Activated naive CD8-positive, alpha-beta T cell (primary cell): ENCODE measurements around the gene VEPH1.

Source experiments
- H3K27ac Mint-ChIP-seq: one replicate; pipeline ENCODE4 v1.8.0; 2021; ENCODE audit warnings: mixed read lengths
- H3K27me3 Mint-ChIP-seq: one replicate; pipeline ENCODE4 v1.8.0; 2021; ENCODE audit warnings: mixed read lengths
- H3K36me3 Mint-ChIP-seq: one replicate; pipeline ENCODE4 v1.8.0; 2021; ENCODE audit warnings: mixed read lengths
- H3K4me1 Mint-ChIP-seq: one replicate; pipeline ENCODE4 v1.8.0; 2021; ENCODE audit warnings: low read depth, mixed read lengths
- H3K4me3 Mint-ChIP-seq: one replicate; pipeline ENCODE4 v1.8.0; 2021; ENCODE audit warnings: mild to moderate bottlenecking, mixed read lengths
- H3K9me3 Mint-ChIP-seq: one replicate; pipeline ENCODE4 v1.8.0; 2021; ENCODE audit warnings: low read depth, mixed read lengths

VEPH1 gene

GRCh38 chr3:157472648-157473047, 30.6 kb downstream of the VEPH1 start:
- Mint-ChIP-seq H3K9me3 (no peaks in the 10 kb centered on the region), H3K27ac (no peak overlapping the region), H3K4me3 (no peak overlapping the region), H3K36me3 (no peaks in the 10 kb centered on the region), H3K27me3 (no peaks in the 10 kb centered on the region), H3K4me1 (no peaks in the 10 kb centered on the region)

GRCh38 chr3:157471064-157471463, 32.2 kb downstream of the VEPH1 start:
- no peaks in the 10 kb centered on the region for H3K27me3 Mint-ChIP-seq
- no peak overlapping the region for H3K4me3 Mint-ChIP-seq
- H3K36me3 Mint-ChIP-seq = no peaks in the 10 kb centered on the region
- H3K27ac Mint-ChIP-seq = no peak overlapping the region
- no peaks in the 10 kb centered on the region for H3K4me1 Mint-ChIP-seq
- no peaks in the 10 kb centered on the region for H3K9me3 Mint-ChIP-seq

GRCh38 chr3:157469561-157470294, 33.5 kb downstream of the VEPH1 start:
- Mint-ChIP-seq H3K27me3 (no peaks in the 10 kb centered on the region), H3K36me3 (no peaks in the 10 kb centered on the region), H3K4me1 (no peaks in the 10 kb centered on the region)

DNA sequence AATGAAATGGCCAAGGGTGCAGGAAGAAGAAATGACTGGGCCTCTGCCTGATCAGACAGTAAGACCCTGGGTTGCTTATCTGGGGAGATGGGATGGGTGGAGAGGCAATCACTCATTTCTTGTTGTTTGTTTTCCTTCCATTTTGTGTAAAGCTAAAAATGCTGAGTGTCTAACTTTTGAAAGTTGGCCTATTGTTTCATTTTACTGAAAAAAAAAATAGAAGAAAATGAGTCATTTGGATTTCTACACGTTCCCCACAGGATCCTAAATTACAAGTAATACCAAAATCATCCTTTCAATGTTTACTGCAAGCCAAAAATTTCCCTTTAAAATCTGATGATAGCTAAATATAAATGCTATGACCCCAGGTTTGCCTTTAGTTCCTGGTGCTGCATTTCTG, 36.0 kb downstream of the VEPH1 start:
- no peaks in the 10 kb centered on the region for H3K4me1 Mint-ChIP-seq
- no peak overlapping the region for H3K4me3 Mint-ChIP-seq
- no peak overlapping the region for H3K27ac Mint-ChIP-seq
- H3K36me3 Mint-ChIP-seq = no peaks in the 10 kb centered on the region
- no peaks in the 10 kb centered on the region for H3K27me3 Mint-ChIP-seq
- no peaks in the 10 kb centered on the region for H3K9me3 Mint-ChIP-seq

More at GRCh38 chr3:157469561-157470294, 33.5 kb downstream of the VEPH1 start:
- H3K27ac Mint-ChIP-seq = no peak overlapping the region
- H3K4me3 Mint-ChIP-seq = no peak overlapping the region
- no peaks in the 10 kb centered on the region for H3K9me3 Mint-ChIP-seq

- no peak overlapping the region for H3K27ac Mint-ChIP-seq
- no peaks in the 10 kb centered on the region for H3K9me3 Mint-ChIP-seq
- no peaks in the 10 kb centered on the region for H3K36me3 Mint-ChIP-seq
- H3K4me1 Mint-ChIP-seq = no peaks in the 10 kb centered on the region
- H3K4me3 Mint-ChIP-seq = no peak overlapping the region
- H3K27me3 Mint-ChIP-seq = peaks cover 2% of the 10 kb centered on the region
Observed at GRCh38 chr3:157465741-157466140, 37.5 kb downstream of the VEPH1 start.

DNA sequence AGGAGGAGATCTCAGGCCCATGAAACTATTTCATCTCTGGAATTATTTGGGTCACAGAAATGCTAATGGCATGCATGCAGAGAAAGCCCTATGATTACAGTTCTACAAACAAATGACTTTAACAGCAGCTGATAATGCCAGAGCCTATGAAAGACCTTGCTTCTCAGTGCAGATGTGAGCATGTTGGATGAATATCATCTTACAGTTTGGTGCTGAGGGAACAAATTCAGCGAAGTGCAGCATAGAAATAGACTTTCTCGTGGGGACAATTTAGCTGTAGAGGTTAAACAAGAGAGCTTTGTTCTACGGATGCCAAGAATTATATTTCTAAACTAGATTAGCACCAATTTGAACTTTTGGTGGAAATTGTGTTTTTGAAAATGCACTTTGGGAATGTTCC, 38.9 kb downstream of the VEPH1 start:
- H3K4me3 Mint-ChIP-seq = no peak overlapping the region
- H3K9me3 Mint-ChIP-seq = no peaks in the 10 kb centered on the region
- no peaks in the 10 kb centered on the region for H3K36me3 Mint-ChIP-seq
- H3K4me1 Mint-ChIP-seq = no peaks in the 10 kb centered on the region
- peaks cover 9% of the 10 kb centered on the region for H3K27me3 Mint-ChIP-seq
- H3K27ac Mint-ChIP-seq = no peak overlapping the region

DNA sequence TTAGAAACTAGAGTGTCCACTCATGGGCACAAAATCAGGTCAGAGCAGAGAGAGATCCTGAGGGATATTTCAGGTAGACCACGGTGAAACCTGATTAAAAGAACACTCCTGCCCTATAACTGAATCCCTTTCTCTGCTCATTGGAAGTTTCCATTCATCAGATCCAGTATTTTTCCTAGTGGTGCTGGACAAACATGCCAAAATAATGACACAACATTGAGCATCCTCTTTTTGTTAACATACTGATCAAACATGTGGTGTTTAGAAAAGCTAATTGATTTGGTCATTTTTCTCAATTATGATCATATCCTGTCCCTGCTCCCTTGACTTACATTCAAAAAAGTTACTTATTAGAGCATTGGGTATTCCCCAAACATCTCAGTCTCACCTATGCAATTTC, 39.4 kb downstream of the VEPH1 start:
- no peaks in the 10 kb centered on the region for H3K36me3 Mint-ChIP-seq
- H3K4me1 Mint-ChIP-seq = no peaks in the 10 kb centered on the region
- peaks cover 11% of the 10 kb centered on the region for H3K27me3 Mint-ChIP-seq

DNA sequence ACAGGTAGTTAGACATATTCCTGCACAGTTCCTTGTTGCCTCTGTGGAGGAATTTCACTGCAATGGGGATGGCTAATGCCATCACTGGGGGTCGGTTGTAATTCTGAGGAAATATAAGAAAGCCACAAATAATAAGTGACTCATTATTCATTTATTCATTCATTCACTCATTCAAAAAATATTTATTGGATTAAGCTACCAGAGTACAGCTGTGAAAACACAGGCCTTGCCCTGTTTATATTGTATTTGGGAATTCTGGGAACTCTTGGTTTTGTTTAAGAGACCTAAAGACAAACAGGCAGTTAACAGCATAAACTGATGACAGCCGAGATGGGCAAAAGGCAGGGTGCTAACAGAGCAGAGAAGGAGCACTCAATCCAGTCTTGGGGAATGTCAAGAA, 43.0 kb downstream of the VEPH1 start:
- H3K27me3 Mint-ChIP-seq = peaks cover 17% of the 10 kb centered on the region
- peaks cover 3% of the 10 kb centered on the region for H3K9me3 Mint-ChIP-seq
- H3K4me3 Mint-ChIP-seq = no peak overlapping the region
- no peaks in the 10 kb centered on the region for H3K4me1 Mint-ChIP-seq
- no peaks in the 10 kb centered on the region for H3K36me3 Mint-ChIP-seq
- no peak overlapping the region for H3K27ac Mint-ChIP-seq

More for the DNA sequence above, 39.4 kb downstream of the VEPH1 start:
- no peak overlapping the region for H3K4me3 Mint-ChIP-seq
- no peaks in the 10 kb centered on the region for H3K9me3 Mint-ChIP-seq
- H3K27ac Mint-ChIP-seq = no peak overlapping the region

GRCh38 chr3:157459706-157460105, 43.5 kb downstream of the VEPH1 start:
- no peak overlapping the region for H3K27ac Mint-ChIP-seq
- H3K27me3 Mint-ChIP-seq = peaks cover 17% of the 10 kb centered on the region
- no peaks in the 10 kb centered on the region for H3K36me3 Mint-ChIP-seq
- no peaks in the 10 kb centered on the region for H3K4me1 Mint-ChIP-seq
- H3K4me3 Mint-ChIP-seq = no peak overlapping the region
- H3K9me3 Mint-ChIP-seq = peaks cover 3% of the 10 kb centered on the region

DNA sequence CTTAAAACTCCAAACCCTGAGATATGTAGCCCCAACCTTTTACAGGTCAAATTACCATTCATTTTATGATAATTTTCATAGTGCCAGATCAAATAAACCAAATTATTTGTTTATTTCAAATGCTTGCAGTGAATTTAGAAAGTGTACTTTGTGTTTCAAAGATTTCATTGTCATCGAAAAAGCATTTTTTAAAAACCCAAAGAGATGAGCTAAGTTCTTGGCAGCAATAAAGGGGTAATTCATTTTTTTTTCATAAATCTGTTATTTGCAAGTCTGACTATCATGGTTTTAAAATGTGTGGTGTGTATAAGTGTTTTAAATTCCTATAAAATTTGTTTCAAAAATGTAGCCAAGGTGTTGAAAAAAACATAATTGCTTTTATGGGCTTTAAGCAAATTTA, 49.4 kb downstream of the VEPH1 start:
- Mint-ChIP-seq H3K4me3 (no peak overlapping the region), H3K4me1 (no peaks in the 10 kb centered on the region), H3K9me3 (peaks cover 3% of the 10 kb centered on the region), H3K27ac (no peak overlapping the region), H3K27me3 (peaks cover 15% of the 10 kb centered on the region), H3K36me3 (no peaks in the 10 kb centered on the region)

- no peak overlapping the region for H3K27ac Mint-ChIP-seq
- H3K4me1 Mint-ChIP-seq = no peaks in the 10 kb centered on the region
- H3K27me3 Mint-ChIP-seq = peaks cover 8% of the 10 kb centered on the region
- H3K4me3 Mint-ChIP-seq = no peak overlapping the region
- H3K36me3 Mint-ChIP-seq = no peaks in the 10 kb centered on the region
- H3K9me3 Mint-ChIP-seq = peaks cover 3% of the 10 kb centered on the region
Observed at GRCh38 chr3:157452097-157452496, 51.1 kb downstream of the VEPH1 start.

DNA sequence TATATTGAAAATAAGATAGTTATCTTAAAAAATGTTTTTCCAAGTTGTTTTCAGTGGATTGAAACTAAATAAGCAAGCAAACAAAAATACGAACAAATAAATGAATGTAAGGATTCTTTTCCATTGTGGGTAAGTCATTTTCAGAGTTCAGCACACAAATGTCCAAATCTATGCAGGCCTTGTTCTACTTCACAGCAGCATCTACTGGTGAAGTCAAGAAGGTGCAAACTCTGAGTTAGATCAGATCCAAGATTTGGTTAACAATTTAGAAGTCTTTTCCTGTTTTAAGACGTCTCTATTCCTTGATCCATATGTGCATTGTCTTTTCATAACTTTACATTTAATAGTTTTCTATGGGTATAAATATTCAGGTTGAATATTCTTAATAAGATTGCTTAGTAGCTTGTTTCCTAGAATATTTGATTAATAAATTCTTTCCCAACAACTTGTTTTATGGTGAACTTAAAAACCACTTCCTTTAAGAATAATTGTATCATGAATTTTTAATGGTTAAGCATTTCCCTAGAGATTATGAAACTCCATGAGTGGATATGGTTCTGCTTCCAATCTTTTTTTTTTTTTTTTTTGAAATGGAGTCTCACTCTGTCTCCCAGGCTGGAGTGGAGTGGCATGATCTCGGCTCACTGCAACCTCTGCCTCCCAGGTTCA, 56.1 kb downstream of the VEPH1 start:
- peaks cover 3% of the 10 kb centered on the region for H3K36me3 Mint-ChIP-seq
- no peaks in the 10 kb centered on the region for H3K4me1 Mint-ChIP-seq
- H3K4me3 Mint-ChIP-seq = no peak overlapping the region
- no peaks in the 10 kb centered on the region for H3K9me3 Mint-ChIP-seq
- peaks cover 6% of the 10 kb centered on the region for H3K27me3 Mint-ChIP-seq
- no peak overlapping the region for H3K27ac Mint-ChIP-seq

DNA sequence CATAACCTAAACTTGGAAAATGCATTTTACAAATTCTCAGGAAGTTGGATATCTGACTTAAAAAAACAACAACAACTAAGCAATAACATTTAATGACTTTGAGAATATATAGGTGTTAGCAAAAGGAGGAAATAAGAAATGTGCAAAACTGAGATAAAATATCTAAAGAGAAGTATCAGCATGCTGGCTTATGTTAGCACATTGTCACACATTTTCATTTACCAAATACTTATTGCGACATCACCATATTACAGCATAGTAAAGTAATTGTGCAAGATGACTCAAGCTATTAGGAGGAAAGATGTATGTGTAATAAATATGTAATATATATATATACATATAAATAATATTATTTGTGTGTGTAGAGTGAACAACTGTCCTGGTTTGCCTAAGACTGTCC, 57.4 kb downstream of the VEPH1 start:
- Mint-ChIP-seq H3K4me1 (no peaks in the 10 kb centered on the region), H3K27ac (no peak overlapping the region), H3K27me3 (peaks cover 2% of the 10 kb centered on the region), H3K4me3 (no peak overlapping the region), H3K9me3 (no peaks in the 10 kb centered on the region), H3K36me3 (peaks cover 3% of the 10 kb centered on the region)

DNA sequence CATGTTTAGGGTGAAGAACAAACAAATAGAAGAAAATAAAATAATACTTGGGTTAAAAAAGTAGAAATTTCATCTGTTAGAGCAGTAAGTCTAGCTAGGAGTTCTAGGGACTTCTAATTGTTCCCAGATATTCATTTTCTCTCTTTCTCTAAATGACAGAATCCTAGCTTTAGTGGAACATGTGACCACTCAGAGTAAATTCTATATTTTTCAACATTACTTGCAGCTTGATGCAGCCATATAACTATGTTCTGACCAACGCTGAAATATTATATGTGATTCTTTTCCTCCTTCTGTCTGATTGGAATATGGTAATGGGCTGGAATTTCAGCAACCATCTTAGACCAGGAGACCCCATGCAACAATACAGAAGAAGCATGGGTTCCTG, 58.4 kb downstream of the VEPH1 start:
- Mint-ChIP-seq H3K4me3 (no peak overlapping the region), H3K27ac (no peak overlapping the region), H3K4me1 (no peaks in the 10 kb centered on the region), H3K36me3 (peaks cover 3% of the 10 kb centered on the region), H3K9me3 (no peaks in the 10 kb centered on the region), H3K27me3 (no peaks in the 10 kb centered on the region)

DNA sequence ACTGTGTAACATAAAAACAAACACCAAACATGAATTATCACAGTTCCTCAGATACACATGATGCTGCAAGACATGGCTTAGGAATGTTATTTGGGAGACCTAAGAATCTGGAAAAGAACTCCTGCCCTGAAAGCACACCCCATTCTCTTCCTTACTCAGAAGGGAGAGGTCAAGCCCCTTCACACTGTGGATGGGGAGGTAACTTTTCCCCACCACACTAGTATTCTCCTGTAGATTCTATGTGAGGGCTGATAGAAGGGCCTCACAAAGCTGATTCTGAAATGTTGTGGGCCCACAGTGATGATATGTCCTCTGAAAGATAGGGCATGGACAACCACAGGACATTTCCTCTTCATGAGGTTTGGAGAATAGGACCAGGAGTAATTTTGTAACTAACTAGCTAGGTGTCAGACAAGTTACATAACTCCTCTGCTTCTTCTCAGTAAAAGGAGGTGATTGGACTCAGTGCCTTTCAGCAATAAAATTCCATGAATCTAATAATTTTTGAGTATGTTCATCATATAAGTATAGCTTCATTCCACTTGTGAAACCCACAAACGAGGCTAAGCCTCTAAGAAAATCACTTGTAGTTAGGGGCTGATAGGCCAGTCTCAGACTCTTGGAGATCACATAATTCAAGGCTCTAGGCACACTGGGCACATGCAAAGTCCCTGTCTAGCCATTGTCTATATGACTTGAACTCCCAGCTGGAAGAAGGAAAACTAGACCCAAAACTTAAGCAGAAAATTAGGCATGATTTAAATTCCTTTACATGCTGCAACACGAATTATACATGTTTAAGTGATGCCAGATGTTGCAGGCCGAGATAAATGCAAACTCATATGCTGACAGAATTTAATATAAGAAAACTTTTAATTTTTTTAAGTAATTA, 59.1 kb downstream of the VEPH1 start:
- Mint-ChIP-seq H3K4me1 (no peaks in the 10 kb centered on the region), H3K4me3 (no peak overlapping the region), H3K36me3 (peaks cover 3% of the 10 kb centered on the region), H3K9me3 (no peaks in the 10 kb centered on the region), H3K27ac (no peak overlapping the region), H3K27me3 (peaks cover 1% of the 10 kb centered on the region)
